K562 (cell line): ENCODE measurements around the gene ORMDL2. TPM values are rescaled to one million over a fixed set of nuclear protein-coding genes. Genes with fewer than 3 reads are reported as not detected.

Experiments
- DNMT1 ChIP-seq: fragments of 450-650 bp; IDR thresholded peaks from 2 replicates; pipeline ENCODE4 v1.6.1; 2016; ENCODE audit warnings: antibody characterized with exemption, mild to moderate bottlenecking
- GABPB1 ChIP-seq: sonication (generic); formaldehyde crosslinking; IDR thresholded peaks from 2 replicates; pipeline ENCODE4 v1.8.0; 2022; ENCODE audit warnings: mild to moderate bottlenecking, missing genetic modification reagents
- GTF2F1 ChIP-seq: IDR thresholded peaks from 2 replicates; pipeline ENCODE4 v1.6.1; 2011; ENCODE audit warnings: low read depth, low read length, improper control_type of control experiment
- KLF16 ChIP-seq: IDR thresholded peaks from 2 replicates; pipeline ENCODE4 v1.6.1; 2016; ENCODE audit warnings: antibody characterized with exemption
- MTF1 ChIP-seq: fragments of 250-450 bp; sonication (Bioruptor Pico); IDR thresholded peaks from 2 replicates; pipeline ENCODE4 v1.9.0; 2021; ENCODE audit warnings: moderate library complexity, mild to moderate bottlenecking, inconsistent platforms, borderline replicate concordance
- NEUROD1 ChIP-seq: fragments of 150-350 bp; IDR thresholded peaks from 2 replicates; pipeline ENCODE4 v1.6.1; 2014; ENCODE audit warnings: borderline replicate concordance, low read length, low read depth; ENCODE audit not compliant: partially characterized antibody
- SRSF7 ChIP-seq: fragments of 200-400 bp; formaldehyde crosslinking; optimal IDR thresholded peaks from 2 replicates; pipeline ENCODE3; 2017; ENCODE audit warnings: mild to moderate bottlenecking, low read depth, low read length
- ZNF24 ChIP-seq: fragments of 450-650 bp; IDR thresholded peaks from 2 replicates; pipeline ENCODE4 v1.6.1; 2016
- polyA plus RNA-seq, 8 experiments: library from polyadenylated mRNA; depleted of rRNA in 4 of 8; stranded (reverse) in 5 of 8; unstranded in 3 of 8; fragments of >200 nt; fragmentation: Nextera tagmentation in 2 of 8; fragmentation: Illumina TruSeq in 1 of 8; extraction: Ambion mirVana in 2 of 8; extraction: Trizol in 1 of 8; gene quantifications; 2 replicates each; pipeline versions ENCODE4 v1.2.1 to v1.2.3, GENCODE V29; 2011 to 2014; ENCODE audit warnings: inconsistent platforms in 1 of 8, missing spikeins in 1 of 8
- total RNA-seq, 7 experiments: library from RNA; depleted of rRNA in 6 of 7; stranded (reverse); fragments of >200 nt in 6 of 7; fragmentation: Illumina TruSeq in 2 of 7; extraction: Trizol in 2 of 7; gene quantifications; 2 replicates each; pipeline versions ENCODE4 v1.2.1 to v1.2.3, GENCODE V29; 2011 to 2021; ENCODE audit warnings: low replicate concordance in 1 of 7
- TF ChIP-seq, protein P1 (sequence below): fragments of 450-650 bp; IDR thresholded peaks from one replicate; pipeline ENCODE4 v1.6.1; 2018; ENCODE audit warnings: mild to moderate bottlenecking, moderate library complexity; ENCODE audit not compliant: partially characterized antibody
- TF ChIP-seq, protein P2 (sequence below): fragments of 250-450 bp; sonication (Bioruptor Pico); IDR thresholded peaks from 2 replicates; pipeline ENCODE4 v1.5.0; 2021
- TF ChIP-seq, protein P3 (sequence below): sonication (generic); formaldehyde crosslinking; IDR thresholded peaks from 2 replicates; pipeline ENCODE4 v1.8.0; 2022; ENCODE audit warnings: missing genetic modification reagents, mild to moderate bottlenecking, borderline replicate concordance
- TF ChIP-seq, protein P4 (sequence below), 2 experiments: fragments of 450-650 bp; conservative IDR thresholded peaks; 2 replicates each; pipeline ENCODE4 v1.6.1; 2017; ENCODE audit warnings: mild to moderate bottlenecking in 2 of 2, moderate library complexity in 2 of 2
- TF ChIP-seq, protein P5 (sequence below): fragments of 200-400 bp; formaldehyde crosslinking; IDR thresholded peaks from 2 replicates; pipeline ENCODE4 v1.6.1; 2017; ENCODE audit warnings: mild to moderate bottlenecking, low read depth, low read length, moderate library complexity
- TF ChIP-seq, protein P6 (sequence below): fragments of 450-650 bp; formaldehyde crosslinking; IDR thresholded peaks from 2 replicates; pipeline ENCODE4 v1.4.0; 2020; ENCODE audit warnings: mild to moderate bottlenecking, moderate library complexity

Gene ORMDL2
- total and polyA plus RNA-seq, 9 of the 15 experiments (the other 6 are each of a cell fraction or from before 2014, with no cell fraction given) = 9.9 to 113 (median 34.4) TPM

DNA sequence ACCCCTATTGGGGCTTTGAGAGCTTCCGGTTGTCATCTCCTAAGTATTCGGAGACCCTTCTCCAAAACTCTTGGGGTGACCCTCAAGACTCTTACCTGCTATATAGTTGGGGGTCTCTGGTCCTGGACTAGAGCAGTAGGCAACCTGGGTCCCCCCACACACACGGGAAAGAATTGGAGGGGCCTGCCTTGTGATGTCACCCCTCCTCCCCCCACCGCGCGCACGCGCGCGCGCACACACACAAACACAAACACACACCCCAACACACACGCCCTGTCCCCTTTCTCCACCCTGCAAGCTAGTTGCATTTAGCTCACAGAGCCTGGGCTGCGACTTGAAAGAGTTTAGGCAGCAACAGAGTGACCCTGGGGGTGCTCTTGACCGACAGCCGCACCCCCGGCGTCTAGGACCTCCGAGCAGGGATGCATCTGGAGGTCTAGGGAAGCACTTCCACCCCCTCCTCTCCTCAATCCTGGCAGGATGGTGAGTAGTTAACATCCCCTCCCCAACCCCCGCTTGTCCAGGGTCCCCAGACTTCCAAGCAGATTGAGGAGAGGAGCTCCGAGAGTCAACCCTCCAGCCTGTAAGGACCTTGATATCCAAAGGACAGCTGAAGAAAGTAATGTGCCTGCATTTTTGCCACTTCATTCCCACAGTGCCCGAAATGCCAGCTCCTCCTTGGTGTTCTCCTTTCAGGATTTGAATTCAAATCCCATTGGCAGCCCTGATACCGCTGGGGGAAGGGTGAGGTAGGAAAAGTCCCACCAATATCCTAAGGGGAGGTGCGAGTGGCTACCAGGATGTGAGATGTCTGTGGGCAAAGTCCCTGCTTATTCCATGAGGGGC is 13.0 kb downstream of the ORMDL2 start (continued):
- TF ChIP-seq MTF1 (CRISPR knock-in tag) (no peak), ZNF24 (no peak), GTF2F1 (no peak), NEUROD1 (peak; percentile 58), GABPB1 (CRISPR knock-in tag) (no peak), SRSF7 (no peak), DNMT1 (no peak), KLF16 (no peak)
- TF ChIP-seq, protein P1, sequence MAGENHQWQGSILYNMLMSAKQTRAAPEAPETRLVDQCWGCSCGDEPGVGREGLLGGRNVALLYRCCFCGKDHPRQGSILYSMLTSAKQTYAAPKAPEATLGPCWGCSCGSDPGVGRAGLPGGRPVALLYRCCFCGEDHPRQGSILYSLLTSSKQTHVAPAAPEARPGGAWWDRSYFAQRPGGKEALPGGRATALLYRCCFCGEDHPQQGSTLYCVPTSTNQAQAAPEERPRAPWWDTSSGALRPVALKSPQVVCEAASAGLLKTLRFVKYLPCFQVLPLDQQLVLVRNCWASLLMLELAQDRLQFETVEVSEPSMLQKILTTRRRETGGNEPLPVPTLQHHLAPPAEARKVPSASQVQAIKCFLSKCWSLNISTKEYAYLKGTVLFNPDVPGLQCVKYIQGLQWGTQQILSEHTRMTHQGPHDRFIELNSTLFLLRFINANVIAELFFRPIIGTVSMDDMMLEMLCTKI = no peak
- TF ChIP-seq, protein P2, sequence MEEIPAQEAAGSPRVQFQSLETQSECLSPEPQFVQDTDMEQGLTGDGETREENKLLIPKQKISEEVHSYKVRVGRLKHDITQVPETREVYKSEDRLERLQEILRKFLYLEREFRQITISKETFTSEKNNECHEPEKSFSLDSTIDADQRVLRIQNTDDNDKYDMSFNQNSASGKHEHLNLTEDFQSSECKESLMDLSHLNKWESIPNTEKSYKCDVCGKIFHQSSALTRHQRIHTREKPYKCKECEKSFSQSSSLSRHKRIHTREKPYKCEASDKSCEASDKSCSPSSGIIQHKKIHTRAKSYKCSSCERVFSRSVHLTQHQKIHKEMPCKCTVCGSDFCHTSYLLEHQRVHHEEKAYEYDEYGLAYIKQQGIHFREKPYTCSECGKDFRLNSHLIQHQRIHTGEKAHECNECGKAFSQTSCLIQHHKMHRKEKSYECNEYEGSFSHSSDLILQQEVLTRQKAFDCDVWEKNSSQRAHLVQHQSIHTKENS = no peak
- TF ChIP-seq, protein P3, sequence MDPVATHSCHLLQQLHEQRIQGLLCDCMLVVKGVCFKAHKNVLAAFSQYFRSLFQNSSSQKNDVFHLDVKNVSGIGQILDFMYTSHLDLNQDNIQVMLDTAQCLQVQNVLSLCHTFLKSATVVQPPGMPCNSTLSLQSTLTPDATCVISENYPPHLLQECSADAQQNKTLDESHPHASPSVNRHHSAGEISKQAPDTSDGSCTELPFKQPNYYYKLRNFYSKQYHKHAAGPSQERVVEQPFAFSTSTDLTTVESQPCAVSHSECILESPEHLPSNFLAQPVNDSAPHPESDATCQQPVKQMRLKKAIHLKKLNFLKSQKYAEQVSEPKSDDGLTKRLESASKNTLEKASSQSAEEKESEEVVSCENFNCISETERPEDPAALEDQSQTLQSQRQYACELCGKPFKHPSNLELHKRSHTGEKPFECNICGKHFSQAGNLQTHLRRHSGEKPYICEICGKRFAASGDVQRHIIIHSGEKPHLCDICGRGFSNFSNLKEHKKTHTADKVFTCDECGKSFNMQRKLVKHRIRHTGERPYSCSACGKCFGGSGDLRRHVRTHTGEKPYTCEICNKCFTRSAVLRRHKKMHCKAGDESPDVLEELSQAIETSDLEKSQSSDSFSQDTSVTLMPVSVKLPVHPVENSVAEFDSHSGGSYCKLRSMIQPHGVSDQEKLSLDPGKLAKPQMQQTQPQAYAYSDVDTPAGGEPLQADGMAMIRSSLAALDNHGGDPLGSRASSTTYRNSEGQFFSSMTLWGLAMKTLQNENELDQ (CRISPR knock-in tag) = no peak
- TF ChIP-seq, protein P4, sequence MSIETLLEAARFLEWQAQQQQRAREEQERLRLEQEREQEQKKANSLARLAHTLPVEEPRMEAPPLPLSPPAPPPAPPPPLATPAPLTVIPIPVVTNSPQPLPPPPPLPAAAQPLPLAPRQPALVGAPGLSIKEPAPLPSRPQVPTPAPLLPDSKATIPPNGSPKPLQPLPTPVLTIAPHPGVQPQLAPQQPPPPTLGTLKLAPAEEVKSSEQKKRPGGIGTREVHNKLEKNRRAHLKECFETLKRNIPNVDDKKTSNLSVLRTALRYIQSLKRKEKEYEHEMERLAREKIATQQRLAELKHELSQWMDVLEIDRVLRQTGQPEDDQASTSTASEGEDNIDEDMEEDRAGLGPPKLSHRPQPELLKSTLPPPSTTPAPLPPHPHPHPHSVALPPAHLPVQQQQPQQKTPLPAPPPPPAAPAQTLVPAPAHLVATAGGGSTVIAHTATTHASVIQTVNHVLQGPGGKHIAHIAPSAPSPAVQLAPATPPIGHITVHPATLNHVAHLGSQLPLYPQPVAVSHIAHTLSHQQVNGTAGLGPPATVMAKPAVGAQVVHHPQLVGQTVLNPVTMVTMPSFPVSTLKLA (conservative IDR thresholded peaks at IDR 0.05) = peak; percentile 82 to 84
- TF ChIP-seq, protein P5, sequence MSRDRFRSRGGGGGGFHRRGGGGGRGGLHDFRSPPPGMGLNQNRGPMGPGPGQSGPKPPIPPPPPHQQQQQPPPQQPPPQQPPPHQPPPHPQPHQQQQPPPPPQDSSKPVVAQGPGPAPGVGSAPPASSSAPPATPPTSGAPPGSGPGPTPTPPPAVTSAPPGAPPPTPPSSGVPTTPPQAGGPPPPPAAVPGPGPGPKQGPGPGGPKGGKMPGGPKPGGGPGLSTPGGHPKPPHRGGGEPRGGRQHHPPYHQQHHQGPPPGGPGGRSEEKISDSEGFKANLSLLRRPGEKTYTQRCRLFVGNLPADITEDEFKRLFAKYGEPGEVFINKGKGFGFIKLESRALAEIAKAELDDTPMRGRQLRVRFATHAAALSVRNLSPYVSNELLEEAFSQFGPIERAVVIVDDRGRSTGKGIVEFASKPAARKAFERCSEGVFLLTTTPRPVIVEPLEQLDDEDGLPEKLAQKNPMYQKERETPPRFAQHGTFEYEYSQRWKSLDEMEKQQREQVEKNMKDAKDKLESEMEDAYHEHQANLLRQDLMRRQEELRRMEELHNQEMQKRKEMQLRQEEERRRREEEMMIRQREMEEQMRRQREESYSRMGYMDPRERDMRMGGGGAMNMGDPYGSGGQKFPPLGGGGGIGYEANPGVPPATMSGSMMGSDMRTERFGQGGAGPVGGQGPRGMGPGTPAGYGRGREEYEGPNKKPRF = no peak
- TF ChIP-seq, protein P6, sequence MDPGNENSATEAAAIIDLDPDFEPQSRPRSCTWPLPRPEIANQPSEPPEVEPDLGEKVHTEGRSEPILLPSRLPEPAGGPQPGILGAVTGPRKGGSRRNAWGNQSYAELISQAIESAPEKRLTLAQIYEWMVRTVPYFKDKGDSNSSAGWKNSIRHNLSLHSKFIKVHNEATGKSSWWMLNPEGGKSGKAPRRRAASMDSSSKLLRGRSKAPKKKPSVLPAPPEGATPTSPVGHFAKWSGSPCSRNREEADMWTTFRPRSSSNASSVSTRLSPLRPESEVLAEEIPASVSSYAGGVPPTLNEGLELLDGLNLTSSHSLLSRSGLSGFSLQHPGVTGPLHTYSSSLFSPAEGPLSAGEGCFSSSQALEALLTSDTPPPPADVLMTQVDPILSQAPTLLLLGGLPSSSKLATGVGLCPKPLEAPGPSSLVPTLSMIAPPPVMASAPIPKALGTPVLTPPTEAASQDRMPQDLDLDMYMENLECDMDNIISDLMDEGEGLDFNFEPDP = no peak
